GM23338 (cell line): Measurements from ENCODE around the gene ID2. TPM values are rescaled to one million over a fixed set of nuclear protein-coding genes. Genes with fewer than 3 reads are reported as not detected.

Source experiments
- ETS1 ChIP-seq: IDR thresholded peaks from 2 replicates; pipeline ENCODE4 v1.6.1; 2016; ENCODE audit warnings: antibody characterized with exemption
- EZH2 ChIP-seq: fragments of 200-600 bp; sonication (generic); IDR thresholded peaks from one replicate; pipeline ENCODE4 v1.8.0; 2017; ENCODE audit warnings: antibody characterized with exemption, mild to moderate bottlenecking, low read depth; ENCODE audit not compliant: unreplicated experiment
- NANOG ChIP-seq: IDR thresholded peaks from 2 replicates; pipeline ENCODE4 v1.6.1; 2016; ENCODE audit warnings: antibody characterized with exemption, borderline replicate concordance
- STAT1 ChIP-seq: IDR thresholded peaks from one replicate; pipeline ENCODE4 v1.6.1; 2016; ENCODE audit warnings: antibody characterized with exemption; ENCODE audit not compliant: unreplicated experiment
- ZNF114 ChIP-seq: fragments of 250-450 bp; sonication (Bioruptor Pico); IDR thresholded peaks from 2 replicates; pipeline ENCODE4 v1.5.0; 2020; ENCODE audit warnings: mild to moderate bottlenecking, moderate library complexity
- ZNF331 ChIP-seq: fragments of 250-450 bp; sonication (Bioruptor Pico); IDR thresholded peaks from 2 replicates; pipeline ENCODE4 v1.5.0; 2020; ENCODE audit warnings: low read depth, mild to moderate bottlenecking, moderate library complexity
- polyA plus RNA-seq: library from polyadenylated mRNA; unstranded; fragments of >200 nt; fragmentation: Nextera tagmentation; extraction: Ambion mirVana; gene quantifications from 2 replicates; pipeline ENCODE4 v1.2.1, GENCODE V29; 2016
- total RNA-seq: library from RNA; depleted of rRNA; stranded (reverse); fragments of >200 nt; shearing (Covaris generic); gene quantifications from 2 replicates; pipeline ENCODE4 v1.2.3, GENCODE V29; 2014
- TF ChIP-seq, protein P1 (sequence below): fragments of 250-450 bp; sonication (Bioruptor Pico); IDR thresholded peaks from 2 replicates; pipeline ENCODE4 v1.5.0; 2020; ENCODE audit warnings: mild to moderate bottlenecking, moderate library complexity
- TF ChIP-seq, protein P2 (sequence below), 2 experiments: fragments of 200-600 bp in 1 of 2; sonication (generic) in 1 of 2; conservative IDR thresholded peaks; 2 replicates each; pipeline versions ENCODE4 v1.5.1 to v1.6.1; 2016 to 2017; ENCODE audit warnings: antibody characterized with exemption in 2 of 2, low read depth in 2 of 2, mild to moderate bottlenecking in 2 of 2, moderate library complexity in 1 of 2
- TF ChIP-seq, protein P3 (sequence below): IDR thresholded peaks from one replicate; pipeline ENCODE4 v1.6.1; 2018; ENCODE audit warnings: antibody characterized with exemption; ENCODE audit not compliant: unreplicated experiment

The ID2 gene
- total and polyA plus RNA-seq, 2 experiments from 2014 or later: 87.0 to 110 TPM

DNA sequence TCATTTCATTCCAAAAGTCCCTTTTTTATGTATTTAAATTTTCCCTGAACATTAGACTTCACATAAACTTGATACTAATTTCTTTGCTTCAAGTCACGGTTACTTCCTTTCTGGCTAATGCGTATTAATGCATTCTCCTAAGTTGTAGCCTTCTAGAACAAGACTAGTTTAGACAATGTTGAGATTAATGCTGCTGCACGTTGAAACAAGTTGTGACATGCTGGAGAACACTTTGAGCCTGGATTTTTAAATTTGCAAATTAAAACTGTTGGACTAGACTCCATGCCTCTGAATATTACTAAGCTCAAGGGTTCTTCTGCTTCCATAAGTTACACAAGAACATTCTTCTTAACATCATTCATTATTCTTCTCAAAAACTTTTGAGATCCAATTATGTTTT is 29.1 kb downstream of the ID2 start (continued):
- TF ChIP-seq, protein P1, sequence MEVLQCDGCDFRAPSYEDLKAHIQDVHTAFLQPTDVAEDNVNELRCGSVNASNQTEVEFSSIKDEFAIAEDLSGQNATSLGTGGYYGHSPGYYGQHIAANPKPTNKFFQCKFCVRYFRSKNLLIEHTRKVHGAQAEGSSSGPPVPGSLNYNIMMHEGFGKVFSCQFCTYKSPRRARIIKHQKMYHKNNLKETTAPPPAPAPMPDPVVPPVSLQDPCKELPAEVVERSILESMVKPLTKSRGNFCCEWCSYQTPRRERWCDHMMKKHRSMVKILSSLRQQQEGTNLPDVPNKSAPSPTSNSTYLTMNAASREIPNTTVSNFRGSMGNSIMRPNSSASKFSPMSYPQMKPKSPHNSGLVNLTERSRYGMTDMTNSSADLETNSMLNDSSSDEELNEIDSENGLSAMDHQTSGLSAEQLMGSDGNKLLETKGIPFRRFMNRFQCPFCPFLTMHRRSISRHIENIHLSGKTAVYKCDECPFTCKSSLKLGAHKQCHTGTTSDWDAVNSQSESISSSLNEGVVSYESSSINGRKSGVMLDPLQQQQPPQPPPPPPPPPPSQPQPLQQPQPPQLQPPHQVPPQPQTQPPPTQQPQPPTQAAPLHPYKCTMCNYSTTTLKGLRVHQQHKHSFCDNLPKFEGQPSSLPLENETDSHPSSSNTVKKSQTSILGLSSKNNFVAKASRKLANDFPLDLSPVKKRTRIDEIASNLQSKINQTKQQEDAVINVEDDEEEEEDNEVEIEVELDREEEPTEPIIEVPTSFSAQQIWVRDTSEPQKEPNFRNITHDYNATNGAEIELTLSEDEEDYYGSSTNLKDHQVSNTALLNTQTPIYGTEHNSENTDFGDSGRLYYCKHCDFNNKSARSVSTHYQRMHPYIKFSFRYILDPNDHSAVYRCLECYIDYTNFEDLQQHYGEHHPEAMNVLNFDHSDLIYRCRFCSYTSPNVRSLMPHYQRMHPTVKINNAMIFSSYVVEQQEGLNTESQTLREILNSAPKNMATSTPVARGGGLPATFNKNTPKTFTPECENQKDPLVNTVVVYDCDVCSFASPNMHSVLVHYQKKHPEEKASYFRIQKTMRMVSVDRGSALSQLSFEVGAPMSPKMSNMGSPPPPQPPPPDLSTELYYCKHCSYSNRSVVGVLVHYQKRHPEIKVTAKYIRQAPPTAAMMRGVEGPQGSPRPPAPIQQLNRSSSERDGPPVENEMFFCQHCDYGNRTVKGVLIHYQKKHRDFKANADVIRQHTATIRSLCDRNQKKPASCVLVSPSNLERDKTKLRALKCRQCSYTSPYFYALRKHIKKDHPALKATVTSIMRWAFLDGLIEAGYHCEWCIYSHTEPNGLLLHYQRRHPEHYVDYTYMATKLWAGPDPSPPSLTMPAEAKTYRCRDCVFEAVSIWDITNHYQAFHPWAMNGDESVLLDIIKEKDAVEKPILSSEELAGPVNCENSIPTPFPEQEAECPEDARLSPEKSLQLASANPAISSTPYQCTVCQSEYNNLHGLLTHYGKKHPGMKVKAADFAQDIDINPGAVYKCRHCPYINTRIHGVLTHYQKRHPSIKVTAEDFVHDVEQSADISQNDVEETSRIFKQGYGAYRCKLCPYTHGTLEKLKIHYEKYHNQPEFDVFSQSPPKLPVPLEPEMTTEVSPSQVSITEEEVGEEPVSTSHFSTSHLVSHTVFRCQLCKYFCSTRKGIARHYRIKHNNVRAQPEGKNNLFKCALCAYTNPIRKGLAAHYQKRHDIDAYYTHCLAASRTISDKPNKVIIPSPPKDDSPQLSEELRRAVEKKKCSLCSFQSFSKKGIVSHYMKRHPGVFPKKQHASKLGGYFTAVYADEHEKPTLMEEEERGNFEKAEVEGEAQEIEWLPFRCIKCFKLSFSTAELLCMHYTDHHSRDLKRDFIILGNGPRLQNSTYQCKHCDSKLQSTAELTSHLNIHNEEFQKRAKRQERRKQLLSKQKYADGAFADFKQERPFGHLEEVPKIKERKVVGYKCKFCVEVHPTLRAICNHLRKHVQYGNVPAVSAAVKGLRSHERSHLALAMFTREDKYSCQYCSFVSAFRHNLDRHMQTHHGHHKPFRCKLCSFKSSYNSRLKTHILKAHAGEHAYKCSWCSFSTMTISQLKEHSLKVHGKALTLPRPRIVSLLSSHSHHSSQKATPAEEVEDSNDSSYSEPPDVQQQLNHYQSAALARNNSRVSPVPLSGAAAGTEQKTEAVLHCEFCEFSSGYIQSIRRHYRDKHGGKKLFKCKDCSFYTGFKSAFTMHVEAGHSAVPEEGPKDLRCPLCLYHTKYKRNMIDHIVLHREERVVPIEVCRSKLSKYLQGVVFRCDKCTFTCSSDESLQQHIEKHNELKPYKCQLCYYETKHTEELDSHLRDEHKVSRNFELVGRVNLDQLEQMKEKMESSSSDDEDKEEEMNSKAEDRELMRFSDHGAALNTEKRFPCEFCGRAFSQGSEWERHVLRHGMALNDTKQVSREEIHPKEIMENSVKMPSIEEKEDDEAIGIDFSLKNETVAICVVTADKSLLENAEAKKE (CRISPR knock-in tag): no peak
- TF ChIP-seq ZNF331 (CRISPR knock-in tag): no peak
- TF ChIP-seq STAT1: no peak
- TF ChIP-seq, protein P2, sequence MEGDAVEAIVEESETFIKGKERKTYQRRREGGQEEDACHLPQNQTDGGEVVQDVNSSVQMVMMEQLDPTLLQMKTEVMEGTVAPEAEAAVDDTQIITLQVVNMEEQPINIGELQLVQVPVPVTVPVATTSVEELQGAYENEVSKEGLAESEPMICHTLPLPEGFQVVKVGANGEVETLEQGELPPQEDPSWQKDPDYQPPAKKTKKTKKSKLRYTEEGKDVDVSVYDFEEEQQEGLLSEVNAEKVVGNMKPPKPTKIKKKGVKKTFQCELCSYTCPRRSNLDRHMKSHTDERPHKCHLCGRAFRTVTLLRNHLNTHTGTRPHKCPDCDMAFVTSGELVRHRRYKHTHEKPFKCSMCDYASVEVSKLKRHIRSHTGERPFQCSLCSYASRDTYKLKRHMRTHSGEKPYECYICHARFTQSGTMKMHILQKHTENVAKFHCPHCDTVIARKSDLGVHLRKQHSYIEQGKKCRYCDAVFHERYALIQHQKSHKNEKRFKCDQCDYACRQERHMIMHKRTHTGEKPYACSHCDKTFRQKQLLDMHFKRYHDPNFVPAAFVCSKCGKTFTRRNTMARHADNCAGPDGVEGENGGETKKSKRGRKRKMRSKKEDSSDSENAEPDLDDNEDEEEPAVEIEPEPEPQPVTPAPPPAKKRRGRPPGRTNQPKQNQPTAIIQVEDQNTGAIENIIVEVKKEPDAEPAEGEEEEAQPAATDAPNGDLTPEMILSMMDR (conservative IDR thresholded peaks at IDR 0.05; ENCODE audit: low read depth in 2 of 2): no peak
- TF ChIP-seq ZNF114 (CRISPR knock-in tag): no peak
- no peak for TF ChIP-seq NANOG
- TF ChIP-seq EZH2: no peak
- TF ChIP-seq, protein P3, sequence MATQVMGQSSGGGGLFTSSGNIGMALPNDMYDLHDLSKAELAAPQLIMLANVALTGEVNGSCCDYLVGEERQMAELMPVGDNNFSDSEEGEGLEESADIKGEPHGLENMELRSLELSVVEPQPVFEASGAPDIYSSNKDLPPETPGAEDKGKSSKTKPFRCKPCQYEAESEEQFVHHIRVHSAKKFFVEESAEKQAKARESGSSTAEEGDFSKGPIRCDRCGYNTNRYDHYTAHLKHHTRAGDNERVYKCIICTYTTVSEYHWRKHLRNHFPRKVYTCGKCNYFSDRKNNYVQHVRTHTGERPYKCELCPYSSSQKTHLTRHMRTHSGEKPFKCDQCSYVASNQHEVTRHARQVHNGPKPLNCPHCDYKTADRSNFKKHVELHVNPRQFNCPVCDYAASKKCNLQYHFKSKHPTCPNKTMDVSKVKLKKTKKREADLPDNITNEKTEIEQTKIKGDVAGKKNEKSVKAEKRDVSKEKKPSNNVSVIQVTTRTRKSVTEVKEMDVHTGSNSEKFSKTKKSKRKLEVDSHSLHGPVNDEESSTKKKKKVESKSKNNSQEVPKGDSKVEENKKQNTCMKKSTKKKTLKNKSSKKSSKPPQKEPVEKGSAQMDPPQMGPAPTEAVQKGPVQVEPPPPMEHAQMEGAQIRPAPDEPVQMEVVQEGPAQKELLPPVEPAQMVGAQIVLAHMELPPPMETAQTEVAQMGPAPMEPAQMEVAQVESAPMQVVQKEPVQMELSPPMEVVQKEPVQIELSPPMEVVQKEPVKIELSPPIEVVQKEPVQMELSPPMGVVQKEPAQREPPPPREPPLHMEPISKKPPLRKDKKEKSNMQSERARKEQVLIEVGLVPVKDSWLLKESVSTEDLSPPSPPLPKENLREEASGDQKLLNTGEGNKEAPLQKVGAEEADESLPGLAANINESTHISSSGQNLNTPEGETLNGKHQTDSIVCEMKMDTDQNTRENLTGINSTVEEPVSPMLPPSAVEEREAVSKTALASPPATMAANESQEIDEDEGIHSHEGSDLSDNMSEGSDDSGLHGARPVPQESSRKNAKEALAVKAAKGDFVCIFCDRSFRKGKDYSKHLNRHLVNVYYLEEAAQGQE: no peak
- no peak for TF ChIP-seq ETS1
